T-helper 9 cell (primary cell): Measurements from ENCODE around the gene DDT.
"Not testable (repeated sequence)": the region's sequence is repeated elsewhere in the genome, so short reads cannot be mapped to it uniquely, and the experiment has no call there.

Experiments used
- DNase-seq: peaks from one replicate; pipeline ENCODE4 v3.0.0-alpha.2; 2020

Gene DDT

GRCh38 chr22:23986538-23987178, 12.4 kb upstream of the DDT start:
- not testable (repeated sequence) for DNase-seq

- DNase-seq, result not testable (repeated sequence)
These were observed 11.8 kb upstream of the DDT start for GRCh38 chr22:23986089-23986488.

GRCh38 chr22:23984430-23984829, 10.2 kb upstream of the DDT start:
- no peak for DNase-seq

GRCh38 chr22:23980567-23980966, 6.3 kb upstream of the DDT start:
- not testable (repeated sequence) for DNase-seq

- DNase-seq, result not testable (repeated sequence)
These were observed 5.5 kb upstream of the DDT start, which contains the start of gene GSTT2 for GRCh38 chr22:23979557-23980240. GSTT2 (plus strand) TSS chr22:23980134.

GRCh38 chr22:23977304-23977703, 3.1 kb upstream of the DDT start:
- not testable (repeated sequence) for DNase-seq

GRCh38 chr22:23974836-23975352, 653 bp upstream of the DDT start:
- DNase-seq, result not testable (repeated sequence)

- not testable (repeated sequence) for DNase-seq
These were observed 2.3 kb downstream of the DDT start for GRCh38 chr22:23971927-23972326.

- DNase-seq, result no peak
These were observed 3.3 kb downstream of the DDT start for GRCh38 chr22:23970816-23971486.

- no peak for DNase-seq
These were observed 4.0 kb downstream of the DDT start for GRCh38 chr22:23970201-23970641.

- no peak for DNase-seq
These were observed 5.2 kb downstream of the DDT start for GRCh38 chr22:23969071-23969470.

- DNase-seq, result not testable (repeated sequence)
These were observed 7.7 kb downstream of the DDT start, which contains the start of gene DDTL for GRCh38 chr22:23966568-23966967. DDTL (plus strand) TSS chr22:23966888; CDS start chr22:23966915, 27 bp downstream.

- not testable (repeated sequence) for DNase-seq
These were observed 8.1 kb downstream of the DDT start for GRCh38 chr22:23966094-23966493.

- DNase-seq, result not testable (repeated sequence)
These were observed 13.0 kb downstream of the DDT start, which contains the start of gene GSTT2B for GRCh38 chr22:23961084-23961771. GSTT2B (minus strand) TSS chr22:23961195; CDS start chr22:23961131, 64 bp downstream.

GRCh38 chr22:23956301-23956900, 17.8 kb downstream of the DDT start:
- DNase-seq, result peak; percentile 81

- DNase-seq, result not testable (repeated sequence)
These were observed 18.4 kb downstream of the DDT start for GRCh38 chr22:23955886-23956285.

GRCh38 chr22:23954991-23955305, 19.3 kb downstream of the DDT start:
- not testable (repeated sequence) for DNase-seq

GRCh38 chr22:23954193-23954990, 19.8 kb downstream of the DDT start:
- not testable (repeated sequence) for DNase-seq

- DNase-seq, result not testable (repeated sequence)
These were observed 20.8 kb downstream of the DDT start for GRCh38 chr22:23953485-23953884.

- not testable (repeated sequence) for DNase-seq
These were observed 21.3 kb downstream of the DDT start for GRCh38 chr22:23952794-23953405.

GRCh38 chr22:23951383-23951782, 22.9 kb downstream of the DDT start:
- DNase-seq, result not testable (repeated sequence)
